Astrocyte of the cerebellum (primary cell): ENCODE results near the gene PRAF2.

Experiments
- DNase-seq: peaks from one replicate; pipeline ENCODE4 v3.0.0-alpha.2; 2011; ENCODE audit warnings: low read depth
- H3K4me3 ChIP-seq: 2 replicates; pipeline ENCODE4 v1.5.1; 2011; ENCODE audit warnings: mild to moderate bottlenecking, low read depth, low read length, moderate library complexity
- CTCF ChIP-seq: IDR thresholded peaks from 2 replicates; pipeline ENCODE4 v1.5.1; 2012; ENCODE audit warnings: low read length, low read depth, moderate library complexity, mild to moderate bottlenecking; ENCODE audit errors: missing control alignments
- in situ Hi-C: cut with HindIII; loops from 2 replicates; pipeline ENCODE4 v1.10.0; 2017; ENCODE audit warnings: low sequenced_read_pairs

Gene PRAF2

DNA sequence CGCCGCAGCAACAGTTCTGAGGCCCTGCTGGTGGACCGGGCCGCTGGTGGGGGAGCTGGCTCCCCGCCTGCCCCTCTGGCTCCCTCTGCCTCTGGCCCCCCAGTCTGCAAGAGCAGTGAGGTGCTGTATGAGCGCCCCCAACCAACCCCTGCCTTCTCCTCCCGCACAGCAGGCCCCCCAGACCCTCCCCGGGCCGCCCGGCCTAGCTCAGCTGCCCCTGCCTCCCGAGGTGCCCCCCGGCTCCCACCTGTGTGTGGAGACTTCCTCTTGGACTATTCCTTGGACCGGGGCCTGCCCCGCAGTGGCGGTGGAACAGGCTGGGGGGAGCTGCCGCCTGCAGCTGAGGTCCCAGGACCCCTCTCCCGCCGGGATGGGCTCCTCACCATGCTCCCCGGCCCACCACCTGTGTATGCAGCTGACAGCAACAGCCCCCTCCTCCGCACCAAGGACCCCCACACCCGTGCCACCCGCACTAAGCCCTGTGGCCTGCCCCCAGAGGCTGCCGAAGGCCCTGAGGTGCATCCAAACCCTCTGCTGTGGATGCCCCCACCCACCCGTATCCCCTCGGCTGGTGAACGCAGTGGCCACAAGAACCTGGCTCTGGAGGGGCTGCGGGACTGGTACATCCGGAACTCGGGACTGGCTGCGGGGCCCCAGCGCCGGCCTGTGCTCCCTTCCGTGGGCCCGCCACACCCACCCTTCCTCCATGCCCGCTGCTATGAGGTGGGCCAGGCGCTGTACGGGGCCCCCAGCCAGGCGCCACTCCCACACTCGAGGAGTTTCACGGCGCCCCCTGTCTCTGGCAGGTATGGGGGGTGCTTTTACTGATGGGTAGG is 6.3 kb downstream of the PRAF2 start:
- no peak for TF ChIP-seq CTCF
- no peak overlapping the region for H3K4me3 ChIP-seq
- in situ Hi-C loops, result no loop called here
- DNase-seq, result no peak

DNA sequence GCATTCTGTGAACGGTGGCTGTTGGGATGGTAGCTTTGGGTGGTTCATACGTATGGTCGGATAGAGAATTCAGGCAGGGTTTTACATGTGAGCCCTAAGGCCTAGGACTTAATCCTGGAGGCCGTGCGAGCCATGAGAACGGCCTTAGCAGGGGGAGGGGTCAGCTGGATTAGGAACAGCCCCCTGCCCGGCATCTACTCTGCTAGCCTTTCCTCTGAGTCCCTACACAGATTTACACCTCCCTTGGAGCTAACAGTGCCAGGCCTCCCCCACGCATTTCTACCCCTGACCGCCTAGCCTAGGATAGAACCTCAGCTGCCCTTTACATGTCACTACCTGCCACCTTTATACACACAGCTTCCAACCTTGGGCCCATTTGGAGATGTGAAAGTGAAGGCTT is 7.1 kb downstream of the PRAF2 start:
- no peak for TF ChIP-seq CTCF
- in situ Hi-C loops, result no loop called here
- no peak overlapping the region for H3K4me3 ChIP-seq
- no peak for DNase-seq

- TF ChIP-seq CTCF, result no peak
- in situ Hi-C loops, result no loop called here
- no peak overlapping the region for H3K4me3 ChIP-seq
- DNase-seq, result no peak
These were observed 7.5 kb downstream of the PRAF2 start for GRCh38 chrX:49066278-49066677.

GRCh38 chrX:49064735-49065134 is 9.1 kb downstream of the PRAF2 start:
- no peak for TF ChIP-seq CTCF
- in situ Hi-C loops, result no loop called here
- DNase-seq, result no peak

GRCh38 chrX:49064303-49064702 is 9.5 kb downstream of the PRAF2 start:
- in situ Hi-C loops, result no loop called here
- no peak overlapping the region for H3K4me3 ChIP-seq
- TF ChIP-seq CTCF, result no peak
- no peak for DNase-seq

More at GRCh38 chrX:49064735-49065134, 9.1 kb downstream of the PRAF2 start:
- no peak overlapping the region for H3K4me3 ChIP-seq

DNA sequence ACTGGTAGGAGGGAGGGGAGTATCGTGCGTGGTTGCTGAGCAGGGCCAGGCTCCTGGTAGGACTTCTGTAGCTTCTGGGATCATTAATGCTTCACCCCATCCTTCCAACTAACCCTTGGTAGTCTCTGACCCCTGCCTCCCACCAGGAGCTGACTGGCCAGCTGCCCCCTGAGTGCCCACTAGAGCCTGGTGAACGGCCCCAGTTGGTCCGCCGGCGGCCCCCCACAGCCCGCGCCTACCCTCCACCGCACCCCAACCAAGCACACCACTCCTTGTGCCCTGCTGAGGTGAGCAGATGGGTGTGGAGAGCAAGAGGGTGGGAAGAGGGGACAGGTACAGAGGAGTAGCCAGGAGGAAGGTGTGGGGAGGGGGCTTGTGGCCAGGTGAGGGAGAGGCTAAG is 10.1 kb downstream of the PRAF2 start:
- in situ Hi-C loops, result no loop called here
- DNase-seq, result no peak
- no peak for TF ChIP-seq CTCF
- H3K4me3 ChIP-seq, result no peak overlapping the region

DNA sequence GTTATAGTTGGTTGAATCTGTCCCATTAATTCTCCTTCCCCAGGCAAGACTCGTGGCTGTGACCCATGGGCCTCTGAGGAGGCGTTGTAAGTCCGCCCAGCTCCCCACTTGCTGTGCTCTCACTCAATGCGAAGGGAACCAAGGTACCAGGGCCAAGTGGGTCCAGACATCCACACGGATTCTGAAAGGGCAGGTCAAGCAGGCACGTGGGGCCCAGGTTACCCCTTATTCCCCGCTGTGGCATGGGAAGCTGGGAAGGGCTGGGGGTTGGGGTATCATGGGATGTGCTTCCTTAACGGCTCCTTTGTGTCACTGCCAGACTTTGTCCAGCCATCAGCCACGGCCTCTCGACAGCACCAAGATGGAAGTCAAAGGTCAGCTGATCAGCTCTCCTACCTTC is 11.9 kb downstream of the PRAF2 start:
- TF ChIP-seq CTCF, result no peak
- no peak overlapping the region for H3K4me3 ChIP-seq

More for the DNA sequence above, 11.9 kb downstream of the PRAF2 start:
- DNase-seq, result no peak
- in situ Hi-C loops, result no loop called here
